Stimulated activated CD4-positive, alpha-beta T cell treated with anti-CD3 and anti-CD28 coated beads, Interleukin-12 subunit alpha, Interleukin-12 subunit beta, amount 100 ng/mL, for 24 hours (primary cell): Measurements from ENCODE around the gene CST11.

Source experiments
- DNase-seq, 2 experiments: peaks; one replicate each; pipeline ENCODE4 v3.0.0-alpha.2; 2020; ENCODE audit warnings: low read depth in 2 of 2

CST11 gene

DNA sequence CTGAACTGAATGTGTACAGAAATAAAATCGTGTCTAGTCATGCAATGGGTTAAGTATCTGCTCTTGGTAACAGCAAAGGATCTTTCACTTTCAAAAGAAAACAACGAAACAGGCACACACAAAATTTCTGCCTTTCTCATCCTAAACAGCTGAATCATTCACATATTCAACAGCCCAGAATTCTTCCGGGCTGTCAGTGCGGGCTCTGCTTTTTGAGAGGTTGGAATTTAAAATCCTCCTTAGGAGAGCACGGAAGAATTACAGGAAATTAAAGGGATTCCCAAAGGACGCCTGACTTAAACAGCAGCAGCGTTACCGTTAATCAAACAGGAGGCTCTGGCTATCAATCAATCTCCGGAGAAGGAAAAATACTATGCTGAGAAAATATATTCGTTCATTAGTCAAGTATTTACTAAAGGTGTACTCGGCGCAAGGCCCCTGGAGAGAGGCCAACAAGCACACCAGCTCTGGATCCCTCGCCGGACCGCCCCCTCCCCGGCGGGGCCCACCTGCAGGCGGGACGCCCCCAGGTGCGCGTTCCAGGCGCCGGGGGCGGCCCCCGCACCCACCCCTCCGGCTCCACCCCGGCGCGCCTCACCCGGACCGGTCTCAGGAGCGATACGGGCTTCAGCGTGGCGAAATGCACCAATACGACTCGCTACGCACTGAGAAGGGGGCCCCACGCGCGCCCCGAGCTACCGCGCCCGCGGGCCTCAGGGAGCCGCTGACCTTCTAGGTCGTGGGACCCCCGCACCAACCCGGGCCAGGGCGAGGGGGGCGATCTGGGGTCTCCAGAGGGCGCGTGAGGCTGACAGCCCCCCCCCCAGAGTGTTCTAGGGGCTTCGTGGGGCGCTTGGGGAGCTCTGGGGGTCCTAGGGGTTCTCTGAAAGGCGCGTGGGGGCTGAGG is 32.4 kb downstream of the CST11 start:
- DNase-seq, result peak in 1 of 2 experiments; percentile 19

DNA sequence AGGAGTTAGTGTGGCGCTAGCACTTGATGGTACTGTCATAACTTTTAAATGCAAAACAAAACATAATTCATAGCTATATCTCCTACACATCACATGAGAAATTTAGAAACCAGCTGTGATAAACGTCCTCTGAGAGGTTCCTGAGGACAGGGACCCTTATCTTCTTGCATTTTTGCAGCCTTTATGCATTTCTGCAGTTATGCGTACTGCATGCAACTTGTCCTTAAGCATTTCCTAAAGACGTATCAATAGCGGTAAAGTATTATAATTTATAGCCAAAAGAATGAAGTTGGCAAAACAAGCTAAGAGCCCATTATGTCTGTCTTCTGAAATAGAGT is 33.0 kb downstream of the CST11 start:
- no peak for DNase-seq

DNA sequence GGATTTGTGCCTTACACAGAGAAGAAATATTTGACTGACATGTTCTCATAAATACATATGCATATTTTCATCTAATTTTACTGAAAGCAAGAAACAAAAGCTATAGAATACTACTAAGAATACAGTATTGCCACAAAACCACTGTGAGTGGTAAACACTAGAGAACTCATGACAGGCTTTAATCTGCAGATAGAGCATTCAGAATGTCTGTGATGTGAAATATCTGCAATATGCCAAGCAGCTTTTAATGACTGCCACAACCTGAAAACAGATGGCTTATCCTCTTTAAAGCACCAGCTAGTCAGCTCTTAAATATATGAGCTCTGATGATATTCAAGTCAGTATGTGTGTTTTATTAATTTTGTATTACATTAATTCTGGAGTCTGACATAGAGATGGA is 34.8 kb downstream of the CST11 start:
- DNase-seq, result no peak

- no peak for DNase-seq
These were observed 36.6 kb downstream of the CST11 start for GRCh38 chr20:23415959-23416583.

GRCh38 chr20:23415555-23415954 is 37.1 kb downstream of the CST11 start:
- DNase-seq, result no peak

- DNase-seq, result no peak
These were observed 38.0 kb downstream of the CST11 start for GRCh38 chr20:23414526-23415188.

DNA sequence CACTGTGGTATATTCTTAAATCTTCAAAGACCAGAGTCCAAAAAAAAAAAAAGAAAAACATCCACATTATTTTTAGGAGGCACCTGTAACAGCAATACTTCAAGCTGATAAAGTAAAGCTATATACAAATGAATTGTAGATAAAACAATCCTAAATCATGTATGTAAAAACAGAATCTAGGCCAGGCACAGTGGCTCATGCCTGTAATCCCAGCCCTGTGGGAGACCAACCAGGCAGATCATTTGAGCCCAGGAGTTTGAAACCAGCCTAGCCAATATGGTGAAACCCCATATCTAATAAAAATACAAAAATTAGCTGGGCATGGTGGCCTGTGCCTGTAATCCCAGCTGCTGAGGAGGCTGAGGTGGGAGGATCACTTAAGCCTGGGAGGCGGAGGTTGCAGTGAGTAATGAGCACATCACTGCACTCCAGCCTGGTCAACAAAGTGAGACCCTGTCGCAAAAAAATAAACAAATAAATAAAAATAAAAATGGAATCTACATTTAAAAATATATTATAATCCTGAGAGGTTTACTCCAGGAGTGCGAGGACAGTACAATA is 38.7 kb downstream of the CST11 start:
- DNase-seq, result no peak

GRCh38 chr20:23412026-23412425 is 40.6 kb downstream of the CST11 start:
- DNase-seq, result no peak

DNA sequence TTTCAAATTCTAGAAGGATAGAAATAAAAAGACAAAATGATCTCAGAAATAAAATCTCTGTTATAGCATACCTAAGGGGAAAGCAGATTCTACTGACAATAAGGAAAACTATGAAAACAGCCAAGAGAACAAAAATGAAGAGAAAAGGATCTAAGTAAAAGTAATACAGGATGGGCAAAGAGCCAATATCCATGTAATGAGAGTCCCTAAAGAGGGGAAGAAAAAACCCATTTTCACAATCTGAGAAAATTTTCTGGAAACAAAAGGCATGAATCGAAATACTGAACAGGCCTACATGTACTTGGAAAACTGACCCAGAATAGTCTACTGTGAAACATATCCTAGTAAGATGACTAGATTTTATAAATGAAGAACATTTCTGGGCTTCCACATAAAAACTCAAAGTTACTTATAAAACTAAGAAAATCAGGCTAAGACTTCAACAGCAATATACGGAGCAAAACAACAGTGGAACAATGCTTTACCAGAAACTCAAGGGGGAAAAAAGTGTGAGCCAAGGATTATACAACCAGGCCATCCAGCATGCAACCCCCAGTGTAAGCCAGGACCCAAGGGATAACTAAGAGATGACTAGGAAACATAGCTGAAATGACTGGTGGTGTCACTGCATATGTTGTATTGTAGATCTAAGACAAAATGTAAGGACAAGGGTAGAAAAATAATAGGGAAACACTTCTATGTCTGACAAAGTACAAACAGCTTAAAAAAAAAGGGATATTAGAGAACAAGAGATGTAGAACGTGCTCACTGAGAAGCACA is 41.6 kb downstream of the CST11 start:
- DNase-seq, result no peak

- no peak for DNase-seq
These were observed 42.9 kb downstream of the CST11 start for GRCh38 chr20:23409800-23410199.

DNA sequence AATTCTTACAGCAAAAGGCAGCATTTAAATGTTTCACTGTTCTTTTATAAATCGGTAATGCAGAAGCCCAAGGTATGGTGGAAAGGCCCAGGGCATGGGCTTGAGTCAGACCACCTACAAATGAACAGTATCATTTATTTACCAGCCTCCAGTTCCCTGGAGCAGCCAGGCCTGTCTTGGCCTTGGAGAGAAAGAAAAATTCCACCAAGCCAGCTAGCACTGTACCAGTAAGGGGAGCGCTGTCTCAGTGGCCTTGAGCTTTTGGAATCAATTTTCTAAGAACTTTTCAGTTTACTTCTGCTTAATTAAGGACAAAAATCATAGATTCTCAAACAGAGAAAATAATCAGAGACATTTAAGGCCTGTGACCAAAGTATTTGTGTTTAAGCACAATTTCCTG is 43.7 kb downstream of the CST11 start:
- no peak for DNase-seq

- DNase-seq, result no peak
These were observed 44.8 kb downstream of the CST11 start for GRCh38 chr20:23407781-23408464.

- DNase-seq, result no peak
These were observed 45.8 kb downstream of the CST11 start for GRCh38 chr20:23406880-23407279.

DNA sequence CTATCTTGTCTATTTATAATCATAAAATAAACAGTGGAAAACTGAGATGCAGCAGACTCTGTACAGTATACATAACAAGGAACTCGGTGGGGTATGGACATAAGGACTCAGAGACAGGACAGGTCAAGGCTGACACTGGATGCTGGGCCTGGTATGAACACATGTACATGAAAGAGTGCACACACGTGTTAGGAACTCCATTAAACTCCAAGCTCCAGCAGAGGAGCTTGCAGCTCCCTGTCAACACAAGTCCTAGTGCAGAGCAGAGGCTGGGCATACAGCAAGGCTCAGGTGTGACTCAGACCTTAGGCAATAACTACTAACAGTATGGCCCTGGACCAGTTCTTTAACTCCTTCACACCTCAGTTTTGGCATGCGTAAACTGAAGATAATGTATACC is 48.5 kb downstream of the CST11 start:
- DNase-seq, result no peak

- no peak for DNase-seq
These were observed 48.9 kb downstream of the CST11 start for GRCh38 chr20:23403751-23404150.

DNA sequence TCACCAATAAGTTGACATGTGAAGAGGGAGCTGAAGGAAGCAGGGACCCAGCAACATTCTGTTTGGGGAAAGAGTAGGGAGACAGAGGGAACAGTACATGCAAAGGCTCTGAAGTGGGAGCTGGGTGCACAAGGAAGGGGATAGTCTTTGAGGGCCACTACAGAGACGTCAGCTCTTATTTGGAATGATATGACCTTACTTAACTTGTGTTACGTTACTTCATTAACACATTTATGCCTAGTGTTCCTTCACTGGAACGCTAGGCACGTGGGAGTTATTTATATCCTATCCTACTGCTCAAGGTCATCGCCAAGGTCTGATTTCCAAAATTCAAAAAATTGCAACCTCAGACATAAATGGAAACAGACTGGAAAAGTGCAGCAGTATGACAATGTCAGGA is 51.6 kb downstream of the CST11 start:
- DNase-seq, result no peak
